Neuronal stem cell (in vitro differentiated cells): Measurements from ENCODE around the gene SEMA3F.
A peak's percentile ranks its signal among the peaks of the same experiment; 100 is the strongest.

ENCODE experiments used
- DNase-seq: peaks from one replicate; pipeline ENCODE4 v3.0.0-alpha.2; 2013; ENCODE audit warnings: low spot score
- H2AFZ ChIP-seq: one replicate; pipeline ENCODE4 v1.6.1; 2013; ENCODE audit warnings: mild to moderate bottlenecking, low read length, inconsistent platforms
- H2AK5ac ChIP-seq: 2 replicates; pipeline ENCODE4 v1.6.1; 2013; ENCODE audit warnings: low read depth, mild to moderate bottlenecking, inconsistent platforms, low read length, moderate library complexity, mixed read lengths
- H2BK120ac ChIP-seq: 2 replicates; pipeline ENCODE4 v1.6.1; 2013; ENCODE audit warnings: low read depth, mild to moderate bottlenecking, inconsistent platforms, low read length, moderate library complexity, mixed read lengths
- H2BK12ac ChIP-seq: one replicate; pipeline ENCODE4 v1.6.1; 2013; ENCODE audit warnings: low read length, inconsistent platforms
- H2BK15ac ChIP-seq: 2 replicates; pipeline ENCODE4 v1.6.1; 2013; ENCODE audit warnings: mild to moderate bottlenecking, low read length, inconsistent platforms, mixed read lengths
- H2BK5ac ChIP-seq: one replicate; pipeline ENCODE4 v1.6.1; 2013; ENCODE audit warnings: inconsistent platforms, mild to moderate bottlenecking, low read length, moderate library complexity
- H3K14ac ChIP-seq: one replicate; pipeline ENCODE4 v1.6.1; 2013; ENCODE audit warnings: low read length, inconsistent platforms
- H3K18ac ChIP-seq: 2 replicates; pipeline ENCODE4 v1.6.1; 2013; ENCODE audit warnings: low read length, inconsistent platforms
- H3K23ac ChIP-seq: 2 replicates; pipeline ENCODE4 v1.6.1; 2013; ENCODE audit warnings: low read depth, mild to moderate bottlenecking, mixed read lengths, low read length, inconsistent platforms; ENCODE audit not compliant: poor library complexity
- H3K27ac ChIP-seq: replicated peaks from 3 replicates; pipeline ENCODE4 v1.5.1; 2013; ENCODE audit warnings: low read length, inconsistent platforms
- H3K27me3 ChIP-seq, 3 experiments: 2 replicates each; pipeline ENCODE4 v1.6.1; 2013; ENCODE audit warnings: low read length in 3 of 3, mild to moderate bottlenecking in 2 of 3, inconsistent platforms in 1 of 3, low read depth in 1 of 3, mixed read lengths in 1 of 3, moderate library complexity in 1 of 3; ENCODE audit not compliant: control insufficient read depth in 3 of 3, insufficient read depth in 3 of 3
- H3K36me3 ChIP-seq, 2 donors: replicated peaks in 1 of 2; 2 replicates each; pipeline ENCODE4 v1.6.1; 2013; ENCODE audit warnings: low read length in 2 of 2; ENCODE audit not compliant: control insufficient read depth in 2 of 2, insufficient read depth in 2 of 2
- H3K4ac ChIP-seq: 2 replicates; pipeline ENCODE4 v1.6.1; 2013; ENCODE audit warnings: inconsistent platforms, mild to moderate bottlenecking, low read length, moderate library complexity
- H3K4me1 ChIP-seq, 2 donors: 1 replicate in 1 of 2; 2 replicates in 1 of 2; pipeline ENCODE4 v1.6.1; 2013; ENCODE audit warnings: low read length in 2 of 2, low read depth in 1 of 2; ENCODE audit not compliant: control insufficient read depth in 2 of 2, insufficient read depth in 1 of 2
- H3K4me2 ChIP-seq: one replicate; pipeline ENCODE4 v1.6.1; 2013; ENCODE audit warnings: mild to moderate bottlenecking, low read length, inconsistent platforms; ENCODE audit not compliant: insufficient read depth, poor library complexity, severe bottlenecking
- H3K4me3 ChIP-seq, 2 donors: 2 replicates each; pipeline ENCODE4 v1.5.1; 2013; ENCODE audit warnings: low read length in 2 of 2, mild to moderate bottlenecking in 2 of 2, inconsistent platforms in 1 of 2, moderate library complexity in 1 of 2
- H3K79me1 ChIP-seq: one replicate; pipeline ENCODE4 v1.6.1; 2013; ENCODE audit warnings: low read depth, mild to moderate bottlenecking, inconsistent platforms, low read length, moderate library complexity
- H3K9ac ChIP-seq: one replicate; pipeline ENCODE4 v1.6.1; 2013; ENCODE audit warnings: mild to moderate bottlenecking, low read depth, low read length, inconsistent platforms; ENCODE audit not compliant: poor library complexity
- H3K9me3 ChIP-seq, 2 donors: replicated peaks in 1 of 2; 2 replicates each; pipeline versions ENCODE3 to v1.6.1; 2013; ENCODE audit warnings: low read length in 2 of 2, mild to moderate bottlenecking in 2 of 2, inconsistent platforms in 1 of 2, low read depth in 1 of 2, mixed read lengths in 1 of 2, moderate library complexity in 1 of 2; ENCODE audit not compliant: control insufficient read depth in 2 of 2, insufficient read depth in 1 of 2
- H4K8ac ChIP-seq: one replicate; pipeline ENCODE4 v1.6.1; 2013; ENCODE audit warnings: low read depth, mild to moderate bottlenecking, inconsistent platforms, low read length, moderate library complexity
- H4K91ac ChIP-seq: one replicate; pipeline ENCODE4 v1.6.1; 2013; ENCODE audit warnings: low read length, low read depth, mild to moderate bottlenecking, inconsistent platforms; ENCODE audit not compliant: poor library complexity
- WGBS, 2 donors: extraction: QIAGEN DNeasy Blood & Tissue Kit; methylation state at CpG; one replicate each; pipeline ENCODE4 v1.1.7; 2013; ENCODE audit warnings: missing lambda C conversion rate in 2 of 2, mixed read lengths in 1 of 2; ENCODE audit not compliant: insufficient read length in 2 of 2, insufficient replicate concordance in 1 of 2; ENCODE audit errors: extremely low coverage in 2 of 2; 5-methylcytosine and 5-hydroxymethylcytosine counted together

SEMA3F gene

DNA sequence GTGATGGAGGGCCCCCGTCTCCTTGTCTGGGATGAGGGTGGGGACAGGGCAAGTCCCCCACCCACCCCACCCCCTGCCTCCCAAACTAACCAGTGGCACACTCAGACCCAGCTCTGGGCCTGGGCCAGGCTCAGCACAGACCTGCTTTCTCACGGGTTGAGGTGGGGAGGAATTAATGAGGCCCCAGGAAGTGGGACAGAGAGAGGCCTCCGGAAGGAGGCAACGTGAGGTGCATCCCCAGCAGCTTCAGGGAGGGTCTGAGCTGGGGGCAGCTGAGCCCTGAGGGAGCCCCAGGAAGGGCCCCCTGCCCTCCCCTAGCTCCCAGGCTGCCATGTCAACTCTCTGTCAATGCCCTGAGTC, 65.9 kb downstream of the SEMA3F start:
- peak overlapping the region; percentile 48 for H2BK5ac ChIP-seq
- no peak overlapping the region for H3K9ac ChIP-seq
- no peak overlapping the region for H4K91ac ChIP-seq
- H2BK15ac ChIP-seq: no peak overlapping the region
- H3K9me3 ChIP-seq: no peaks in the 10 kb centered on the region
- H3K18ac ChIP-seq: no peak overlapping the region
- peak overlapping the region; percentile 63 for H2BK12ac ChIP-seq
- H2AK5ac ChIP-seq: peak overlapping the region; percentile 51
- no peak overlapping the region for H3K4ac ChIP-seq
- no peak overlapping the region for H3K27ac ChIP-seq
- no peak overlapping the region for H3K4me3 ChIP-seq
- no peaks in the 10 kb centered on the region for H3K79me1 ChIP-seq
- H3K4me2 ChIP-seq: no peak overlapping the region
- WGBS, 2 donors: no CpG with 5 or more reads among the region's 4 CpGs
- peak overlapping the region; percentile 81 for H2BK120ac ChIP-seq
- peak overlapping the region; percentile 75 for H2AFZ ChIP-seq
- H3K23ac ChIP-seq: no peak overlapping the region
- H3K14ac ChIP-seq: no peak overlapping the region
- no peak for DNase-seq
- H4K8ac ChIP-seq: no peak overlapping the region
- peaks cover 0 to 29% (median 2%) of the 10 kb centered on the region in 3 experiments for H3K27me3 ChIP-seq
- no peaks in the 10 kb centered on the region for H3K36me3 ChIP-seq
- H3K4me1 ChIP-seq: peaks cover 0 to 18% of the 10 kb centered on the region in 2 donors

DNA sequence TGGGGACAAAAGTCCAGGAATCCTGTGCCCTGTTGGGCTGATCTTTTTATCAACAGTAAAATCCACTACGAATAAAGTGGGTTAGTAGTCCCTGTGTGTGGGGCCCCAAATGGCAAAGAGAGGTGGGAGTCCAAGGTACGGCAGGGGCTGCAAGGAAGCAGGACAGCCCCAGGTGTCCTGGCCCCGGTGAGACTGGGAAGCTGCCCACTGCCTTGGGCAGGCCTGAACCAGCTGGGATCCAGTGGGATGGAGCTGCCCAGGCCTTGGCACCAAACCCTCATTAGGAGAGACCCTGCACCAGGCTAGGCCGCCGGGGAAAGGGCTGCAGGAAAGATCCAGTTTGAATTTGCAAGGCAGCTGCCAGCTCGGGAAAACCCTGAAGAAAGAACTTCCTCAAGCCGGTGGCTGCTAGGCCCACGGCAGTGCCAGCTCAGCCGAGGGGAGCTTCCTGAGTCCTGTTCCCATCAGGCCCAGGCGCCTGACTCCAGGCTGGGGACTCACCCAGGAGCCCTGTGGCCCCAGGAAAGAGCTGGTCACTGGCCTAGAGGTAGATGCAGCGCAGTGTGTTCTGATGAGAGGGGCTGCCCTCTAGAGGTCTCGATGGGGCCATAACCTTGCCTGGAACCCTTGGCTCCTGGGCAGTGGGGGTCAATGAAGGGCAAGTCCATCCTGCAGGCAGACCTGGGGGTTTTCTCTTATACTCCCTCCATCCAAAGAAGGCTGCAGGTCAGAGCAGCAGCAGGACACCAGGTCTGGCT, 66.5 kb downstream of the SEMA3F start:
- H3K27me3 ChIP-seq: peaks cover 0 to 29% (median 2%) of the 10 kb centered on the region in 3 experiments

DNA sequence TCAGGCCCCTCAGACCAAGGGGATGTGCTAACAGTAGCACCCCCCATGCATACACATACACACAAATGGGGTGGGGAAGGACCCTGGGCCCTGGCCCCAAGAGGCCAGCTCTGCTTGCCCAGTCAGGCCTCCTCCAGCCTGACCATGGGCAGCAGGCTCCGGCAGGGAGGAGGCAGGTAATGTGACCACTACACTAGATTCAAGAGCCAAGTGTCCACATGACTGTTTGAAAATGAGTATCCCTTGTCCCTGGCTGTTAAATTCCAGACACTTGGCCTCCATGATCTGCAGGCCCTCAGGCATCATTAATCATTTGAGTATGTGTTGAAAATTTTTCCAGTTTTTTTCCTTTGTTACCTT, 67.0 kb downstream of the SEMA3F start:
- no peak overlapping the region for H3K23ac ChIP-seq
- no CpG with 5 or more reads among the region's 1 CpG for WGBS, 2 donors

More for the DNA sequence above, 66.5 kb downstream of the SEMA3F start:
- Histone ChIP-seq H3K23ac (no peak overlapping the region), H3K14ac (no peak overlapping the region), H2AK5ac (peak overlapping the region; percentile 86), H3K4me3 (no peak overlapping the region), H4K8ac (no peak overlapping the region), H3K79me1 (no peaks in the 10 kb centered on the region), H2BK120ac (peak overlapping the region; percentile 81), H2BK15ac (peak overlapping the region; percentile 38), H2AFZ (peak overlapping the region; percentile 75), H3K9ac (peak overlapping the region; percentile 44), H3K4me1 (peaks cover 2 to 18% of the 10 kb centered on the region in 2 donors), H3K27ac (no peak overlapping the region), H2BK12ac (peak overlapping the region; percentile 73), H3K4ac (no peak overlapping the region), H3K18ac (peak overlapping the region; percentile 85), H2BK5ac (peak overlapping the region; percentile 48), H3K9me3 (no peaks in the 10 kb centered on the region), H4K91ac (no peak overlapping the region), H3K36me3 (no peaks in the 10 kb centered on the region), H3K4me2 (no peak overlapping the region)
- no CpG with 5 or more reads among the region's 12 CpGs for WGBS, 2 donors
- no peak for DNase-seq

DNA sequence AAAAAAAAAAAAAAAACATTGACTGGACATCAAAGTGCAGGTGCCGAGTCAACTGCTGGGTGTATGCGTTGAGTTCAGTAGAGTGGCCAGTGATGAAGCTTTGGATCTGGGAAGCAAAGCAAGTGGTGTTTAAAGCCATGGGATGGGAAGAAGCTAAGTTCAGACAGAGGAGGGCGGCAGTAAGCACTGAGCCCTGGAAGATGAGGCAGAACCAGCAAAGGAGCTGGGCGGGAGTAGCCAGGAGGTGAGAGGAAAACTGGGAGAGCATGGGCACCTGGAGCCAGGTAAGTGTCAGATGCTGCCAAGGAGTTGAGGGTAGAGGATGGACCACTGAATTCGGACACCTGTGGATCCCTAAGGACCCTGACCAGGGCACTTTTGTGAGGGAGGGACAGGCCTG, 69.5 kb downstream of the SEMA3F start:
- Histone ChIP-seq H3K4me2 (no peak overlapping the region), H2AFZ (no peak overlapping the region), H3K4me3 (no peak overlapping the region), H2BK120ac (no peak overlapping the region), H3K27ac (no peak overlapping the region), H2BK12ac (no peak overlapping the region), H3K14ac (no peak overlapping the region), H3K36me3 (no peaks in the 10 kb centered on the region), H3K9me3 (no peaks in the 10 kb centered on the region), H2BK15ac (no peak overlapping the region), H3K4me1 (peaks cover 16 to 33% of the 10 kb centered on the region in 2 donors), H3K23ac (no peak overlapping the region), H4K8ac (no peak overlapping the region), H2BK5ac (no peak overlapping the region), H2AK5ac (no peak overlapping the region), H3K9ac (no peak overlapping the region), H3K18ac (no peak overlapping the region), H3K27me3 (peaks cover 0 to 12% (median 6%) of the 10 kb centered on the region in 3 experiments), H4K91ac (no peak overlapping the region), H3K4ac (no peak overlapping the region), H3K79me1 (peaks cover 4% of the 10 kb centered on the region)
- no CpG with 5 or more reads among the region's 5 CpGs for WGBS, 2 donors
- DNase-seq: no peak

More for the DNA sequence above, 67.0 kb downstream of the SEMA3F start:
- peaks cover 2% of the 10 kb centered on the region for H3K79me1 ChIP-seq
- peak overlapping the region; percentile 75 for H2AFZ ChIP-seq
- no peaks in the 10 kb centered on the region for H3K9me3 ChIP-seq
- H3K36me3 ChIP-seq: no peaks in the 10 kb centered on the region
- peak overlapping the region; percentile 86 for H2AK5ac ChIP-seq
- H3K4me2 ChIP-seq: no peak overlapping the region
- H4K8ac ChIP-seq: no peak overlapping the region
- no peak overlapping the region for H2BK120ac ChIP-seq
- peak overlapping the region; percentile 73 for H2BK12ac ChIP-seq
- peaks cover 0 to 29% (median 6%) of the 10 kb centered on the region in 3 experiments for H3K27me3 ChIP-seq
- peak overlapping the region; percentile 76 for H3K18ac ChIP-seq
- H3K9ac ChIP-seq: peak overlapping the region; percentile 44
- H3K4me3 ChIP-seq: no peak overlapping the region
- H3K14ac ChIP-seq: no peak overlapping the region
- no peak overlapping the region for H3K4ac ChIP-seq
- H2BK15ac ChIP-seq: peak overlapping the region; percentile 38
- no peak for DNase-seq
- H3K27ac ChIP-seq: no peak overlapping the region
- H2BK5ac ChIP-seq: no peak overlapping the region
- peaks cover 4 to 22% of the 10 kb centered on the region in 2 donors for H3K4me1 ChIP-seq
- H4K91ac ChIP-seq: no peak overlapping the region
